Neural cell (in vitro differentiated cells): ENCODE results near the gene PTMS.
A peak's percentile ranks its signal among the peaks of the same experiment; 100 is the strongest.

Experiments used
- CTCF ChIP-seq: fragments of 450-650 bp; IDR thresholded peaks from 2 replicates; pipeline ENCODE4 v1.5.1; 2014; ENCODE audit warnings: antibody characterized with exemption, mild to moderate bottlenecking, moderate library complexity; ENCODE audit not compliant: poor library complexity, severe bottlenecking
- EP300 ChIP-seq: fragments of 450-650 bp; conservative IDR thresholded peaks from 2 replicates; pipeline ENCODE4 v1.6.1; 2014; ENCODE audit warnings: antibody characterized with exemption, mild to moderate bottlenecking, moderate library complexity; ENCODE audit not compliant: poor library complexity, severe bottlenecking
- EZH2 ChIP-seq: fragments of 200-600, 300-800 bp; shearing (Covaris generic), sonication (generic); IDR thresholded peaks from 2 replicates; pipeline ENCODE4 v1.6.1; 2014; ENCODE audit warnings: antibody characterized with exemption, low read length, borderline replicate concordance, mild to moderate bottlenecking; ENCODE audit not compliant: insufficient read depth, poor library complexity, severe bottlenecking
- POLR2AphosphoS5 ChIP-seq: IDR thresholded peaks from 2 replicates; pipeline ENCODE4 v1.6.1; 2012
- RAD21 ChIP-seq: fragments of 450-650 bp; conservative IDR thresholded peaks from 2 replicates; pipeline ENCODE4 v1.6.1; 2014; ENCODE audit warnings: antibody characterized with exemption, mild to moderate bottlenecking, moderate library complexity
- REST ChIP-seq: IDR thresholded peaks from 2 replicates; pipeline ENCODE4 v1.6.1; 2012; ENCODE audit warnings: borderline replicate concordance
- SMC3 ChIP-seq: fragments of 450-650 bp; conservative IDR thresholded peaks from 2 replicates; pipeline ENCODE4 v1.6.1; 2014; ENCODE audit warnings: antibody characterized with exemption, mild to moderate bottlenecking, moderate library complexity; ENCODE audit not compliant: poor library complexity
- TAF1 ChIP-seq: IDR thresholded peaks from 2 replicates; pipeline ENCODE4 v1.6.1; 2012; ENCODE audit warnings: low read depth

GRCh38 chr12:6753772-6754356 lies 12.3 kb upstream of the PTMS start:
- TF ChIP-seq CTCF (no peak), POLR2AphosphoS5 (no peak), EZH2 (no peak), REST (no peak), TAF1 (no peak), EP300 (no peak), RAD21 (peak; percentile 99), SMC3 (peak; percentile 99)
